K562 (cell line): ENCODE measurements around the gene CD164L2. TPM values are rescaled to one million over a fixed set of nuclear protein-coding genes. Genes with fewer than 3 reads are reported as not detected.

ENCODE experiments used
- ATAC-seq: fragments of 200-7000 bp; cut with Tn5 transposase; 3 replicates; pipeline ENCODE4 v1.9.1; 2020; ENCODE audit warnings: moderate library complexity
- BruUV-seq: library from RNA; stranded (reverse); fragments of 400-500 nt; replicated peaks from 2 replicates; lab custom pipeline; 2021; lab: Mats Ljungman, UMichigan
- CTCF ChIA-PET: fragments of 300-600 bp; formaldehyde crosslinking; extraction: SDS; loops from one replicate; lab custom pipeline; 2021; ENCODE audit warnings: low intra/inter-chr PET ratio; lab: Yijun Ruan, JAX
- POLR2A ChIA-PET: fragments of 300-600, 350-650 bp; sonication (Branson Sonifier 250); formaldehyde crosslinking; extraction: SDS; loops from one replicate; lab custom pipeline; 2021; ENCODE audit warnings: antibody characterized with exemption, inconsistent platforms; lab: Yijun Ruan, JAX
- DNase-seq, 4 experiments: peaks; one replicate each; pipeline versions ENCODE4 v3.0.0 to v3.0.0-alpha.2; 2011 to 2018; ENCODE audit warnings: low spot score in 3 of 4, mixed read lengths in 3 of 4; ENCODE audit errors: extremely low read depth in 1 of 4
- FAIRE-seq: peaks from 2 replicates; lab custom pipeline; 2011; peaks lifted over from hg19 to GRCh38; lab: Jason Lieb, UNC
- H2AFZ ChIP-seq: 2 replicates; pipeline ENCODE4 v1.6.0; 2011; ENCODE audit warnings: low read depth, low read length, control low read depth, inconsistent platforms
- H3K27ac ChIP-seq: fragments of 200-600 bp; 3 replicates; pipeline ENCODE4 v1.8.0; 2011; ENCODE audit warnings: low read depth, mild to moderate bottlenecking, control low read depth, inconsistent platforms, low read length, moderate library complexity, mixed read lengths; ENCODE audit errors: extremely low read depth
- H3K27me3 ChIP-seq, 2 experiments: fragments of 300-600 bp in 1 of 2; 2 replicates in 1 of 2; 3 replicates in 1 of 2; pipeline versions ENCODE4 v1.6.0 to v1.8.0; 2011; ENCODE audit warnings: inconsistent platforms in 2 of 2, low read length in 2 of 2, mild to moderate bottlenecking in 1 of 2, mixed read lengths in 1 of 2, moderate library complexity in 1 of 2; ENCODE audit not compliant: control insufficient read depth in 2 of 2, insufficient read depth in 2 of 2
- H3K36me3 ChIP-seq: fragments of 300-600 bp; 3 replicates; pipeline ENCODE4 v1.8.0; 2011; ENCODE audit warnings: mild to moderate bottlenecking, low read length, inconsistent platforms; ENCODE audit not compliant: control insufficient read depth, insufficient read depth
- H3K4me1 ChIP-seq, 2 experiments: fragments of 200-600 bp in 1 of 2; replicated peaks in 1 of 2; 2 replicates in 1 of 2; 3 replicates in 1 of 2; pipeline versions ENCODE4 v1.5.1 to v1.8.0; 2011; ENCODE audit warnings: inconsistent platforms in 2 of 2, low read length in 2 of 2, mild to moderate bottlenecking in 1 of 2, mixed read lengths in 1 of 2, moderate library complexity in 1 of 2; ENCODE audit not compliant: control insufficient read depth in 2 of 2, insufficient read depth in 2 of 2
- H3K4me2 ChIP-seq: 2 replicates; pipeline ENCODE4 v1.6.1; 2011; ENCODE audit warnings: low read length, control low read depth, inconsistent platforms, mixed read lengths; ENCODE audit not compliant: insufficient read depth
- H3K4me3 ChIP-seq: fragments of 200-600 bp; sonication (generic), shearing (Covaris generic); 2 replicates; pipeline ENCODE4 v1.5.1; 2016; ENCODE audit warnings: control low read depth, inconsistent platforms
- H3K79me2 ChIP-seq: fragments of 200-600 bp; 3 replicates; pipeline ENCODE4 v1.8.0; 2011; ENCODE audit warnings: low read length, inconsistent platforms; ENCODE audit not compliant: control insufficient read depth, insufficient read depth
- H3K9ac ChIP-seq, 2 experiments: 2 replicates each; pipeline versions ENCODE4 v1.6.0 to v1.6.1; 2011; ENCODE audit warnings: low read depth in 2 of 2, low read length in 2 of 2, control low read depth in 1 of 2, inconsistent platforms in 1 of 2, mild to moderate bottlenecking in 1 of 2, mixed read lengths in 1 of 2; ENCODE audit not compliant: insufficient read depth in 1 of 2
- H3K9me1 ChIP-seq: one replicate; pipeline ENCODE4 v1.6.0; 2011; ENCODE audit warnings: inconsistent platforms, mild to moderate bottlenecking, low read length, moderate library complexity; ENCODE audit not compliant: control insufficient read depth, insufficient read depth
- H3K9me3 ChIP-seq: replicated peaks from 2 replicates; pipeline ENCODE4 v1.5.1; 2011; ENCODE audit warnings: low read depth, low read length, inconsistent platforms; ENCODE audit not compliant: control insufficient read depth, insufficient read depth
- H4K20me1 ChIP-seq: replicated peaks from 2 replicates; pipeline ENCODE4 v1.6.1; 2011; ENCODE audit warnings: low read length, inconsistent platforms, mixed read lengths; ENCODE audit not compliant: control insufficient read depth, insufficient read depth
- ATF3 ChIP-seq, 2 experiments: fragments of 450-650 bp in 1 of 2; sonication (generic) in 1 of 2; formaldehyde crosslinking in 1 of 2; IDR thresholded peaks in 1 of 2; conservative IDR thresholded peaks in 1 of 2; 2 replicates each; pipeline versions ENCODE4 v1.6.1 to v1.8.1; 2016 to 2023; ENCODE audit warnings: mild to moderate bottlenecking in 2 of 2, moderate library complexity in 2 of 2, inconsistent platforms in 1 of 2, missing genetic modification reagents in 1 of 2
- CBX5 ChIP-seq: IDR thresholded peaks from 2 replicates; pipeline ENCODE4 v1.6.1; 2014; ENCODE audit warnings: low read depth, borderline replicate concordance
- HDAC8 ChIP-seq: fragments of 450-650 bp; IDR thresholded peaks from 2 replicates; pipeline ENCODE4 v1.6.1; 2016; ENCODE audit warnings: mild to moderate bottlenecking, missing genetic modification characterization, moderate library complexity, missing compliant biosample characterization
- HDGF ChIP-seq: fragments of 450-650 bp; IDR thresholded peaks from 2 replicates; pipeline ENCODE4 v1.6.1; 2016
- RUNX1 ChIP-seq: sonication (generic); IDR thresholded peaks from 2 replicates; pipeline ENCODE4 v1.6.1; 2016; ENCODE audit warnings: antibody characterized with exemption, low read depth
- TBP ChIP-seq: optimal IDR thresholded peaks from 2 replicates; pipeline ENCODE3; 2011; ENCODE audit warnings: low read depth, low read length, improper control_type of control experiment
- WGBS: fragments of 100-300 bp; shearing (Covaris generic); methylation state at CpG from one replicate; pipeline ENCODE4 v1.1.6; 2016; ENCODE audit warnings: low coverage, mixed read lengths; ENCODE audit not compliant: insufficient coverage; ENCODE audit errors: missing lambda C conversion rate; 5-methylcytosine and 5-hydroxymethylcytosine counted together
- in situ Hi-C: fragments of 300-500 bp; cut with MboI; formaldehyde crosslinking; loops from 4 replicates; pipeline ENCODE4 v1.15.0; 2018; ENCODE audit warnings: inconsistent platforms, mixed read lengths
- intact Hi-C: fragments of 100-400 bp; cut with micrococcal nuclease; formaldehyde crosslinking; loops from 2 replicates; pipeline ENCODE4 v1.14.2; 2022
- polyA plus RNA-seq, 8 experiments: library from polyadenylated mRNA; depleted of rRNA in 4 of 8; stranded (reverse) in 5 of 8; unstranded in 3 of 8; fragments of >200 nt; fragmentation: Nextera tagmentation in 2 of 8; fragmentation: Illumina TruSeq in 1 of 8; extraction: Ambion mirVana in 2 of 8; extraction: Trizol in 1 of 8; gene quantifications; 2 replicates each; pipeline versions ENCODE4 v1.2.1 to v1.2.3, GENCODE V29; 2011 to 2014; ENCODE audit warnings: inconsistent platforms in 1 of 8, missing spikeins in 1 of 8
- total RNA-seq, 7 experiments: library from RNA; depleted of rRNA in 6 of 7; stranded (reverse); fragments of >200 nt in 6 of 7; fragmentation: Illumina TruSeq in 2 of 7; extraction: Trizol in 2 of 7; gene quantifications; 2 replicates each; pipeline versions ENCODE4 v1.2.1 to v1.2.3, GENCODE V29; 2011 to 2021; ENCODE audit warnings: low replicate concordance in 1 of 7

Gene CD164L2
- total and polyA plus RNA-seq, 9 of the 15 experiments (the other 6 are each of a cell fraction or from before 2014, with no cell fraction given): 0.08 to 0.92 (median 0.38) TPM; not detected in 1

- Histone ChIP-seq H4K20me1 (no peaks in the 10 kb centered on the region), H3K4me3 (no peak overlapping the region), H3K27ac (peak overlapping the region; percentile 8; the same call in 1 of the 3 replicates), H3K9me1 (no peaks in the 10 kb centered on the region), H2AFZ (no peak overlapping the region), H3K4me1 (peaks cover 8 to 55% of the 10 kb centered on the region in 2 experiments), H3K4me2 (no peak overlapping the region), H3K9me3 (no peaks in the 10 kb centered on the region), H3K36me3 (peaks cover 9% of the 10 kb centered on the region; the same call in 1 of the 3 replicates), H3K9ac (no peak overlapping the region), H3K27me3 (no peaks in the 10 kb centered on the region)
- DNase-seq: no peak
- in situ Hi-C loops: loop anchor here (5.0 kb wide), 3 partner anchors 212 to 293 kb away; no protein-coding TSS in a partner anchor
- no peak for ATAC-seq
- POLR2A ChIA-PET: interaction anchor here (0.6 to 2.1 kb wide), 6 partner anchors 28 to 243 kb away, joined by 3 to 10 read pairs (median 4); partner anchors contain the start of gene MAP3K6
- no peak for TF ChIP-seq CBX5
- TF ChIP-seq TBP: peak; percentile 3
- no peak for TF ChIP-seq ATF3 (IDR thresholded peaks at IDR 0.05)
- no peak for TF ChIP-seq ATF3 (CRISPR knock-in tag; conservative IDR thresholded peaks at IDR 0.05)
- no peak for TF ChIP-seq HDAC8 (tag)
- no peak for TF ChIP-seq HDGF
- TF ChIP-seq RUNX1: no peak
- TF ChIP-seq, all 486 proteins: peak for 1
- H3K79me2 ChIP-seq: peaks cover 12% of the 10 kb centered on the region
- no peak for FAIRE-seq
- intact Hi-C loops: loop anchor here (1.0 to 5.0 kb wide), 5 partner anchors 38 to 348 kb away; no protein-coding TSS in a partner anchor
- 75% methylated on average over 1 of the region's 1 CpG for WGBS
- BruUV-seq: no TSS peak
- CTCF ChIA-PET: interaction anchor here (0.6 to 2.9 kb wide), 12 partner anchors 28 to 350 kb away, joined by 3 to 49 read pairs (median 4); partner anchors contain the start of genes AHDC1 and MAP3K6
Observed at GRCh38 chr1:27394925-27395324, 11.8 kb upstream of the CD164L2 start.
